Upper lobe of left lung (tissue), 6 donors: ENCODE data around the gene FKBP6. TPM values are rescaled to one million over a fixed set of nuclear protein-coding genes. Genes with fewer than 3 reads are reported as not detected.

Source experiments
- ATAC-seq, 2 donors: fragments of 200-7000 bp; cut with Tn5 transposase; one replicate each; pipeline ENCODE4 v1.9.1; 2022; ENCODE audit warnings: mild to moderate bottlenecking in 2 of 2, moderate library complexity in 2 of 2; ENCODE audit not compliant: low FRiP score in 2 of 2
- DNase-seq, 2 donors: peaks; one replicate each; pipeline ENCODE4 v3.0.0-alpha.2; 2019 to 2020
- H3K27ac ChIP-seq, 4 donors: fragments of 200-600 bp; sonication (generic); one replicate each; pipeline ENCODE4 v1.5.1; 2016 to 2019
- H3K27me3 ChIP-seq, 4 donors: fragments of 200-600 bp; sonication (generic); one replicate each; pipeline ENCODE4 v1.5.1; 2017 to 2019
- H3K36me3 ChIP-seq, 4 donors: fragments of 200-600 bp; sonication (generic); one replicate each; pipeline ENCODE4 v1.5.1; 2016 to 2019
- H3K4me1 ChIP-seq, 4 donors: fragments of 200-600 bp; sonication (generic); one replicate each; pipeline ENCODE4 v1.5.1; 2018 to 2019
- H3K4me3 ChIP-seq, 4 donors: fragments of 200-600 bp; sonication (generic); one replicate each; pipeline ENCODE4 v1.5.1; 2017 to 2019; ENCODE audit warnings: mild to moderate bottlenecking in 2 of 4, moderate library complexity in 1 of 4
- H3K9me3 ChIP-seq, 4 donors: fragments of 200-600 bp; sonication (generic); one replicate each; pipeline ENCODE4 v1.5.1; 2018 to 2019
- EP300 ChIP-seq, 4 donors: sonication (generic); formaldehyde crosslinking; IDR thresholded peaks; one replicate each; pipeline ENCODE4 v1.5.1; 2017; ENCODE audit warnings: antibody characterized with exemption in 4 of 4, control low read depth in 2 of 4
- POLR2A ChIP-seq, 4 donors: fragments of 450-650 bp; IDR thresholded peaks; one replicate each; pipeline ENCODE4 v1.5.1; 2016 to 2017; ENCODE audit warnings: antibody characterized with exemption in 4 of 4, mild to moderate bottlenecking in 2 of 4
- POLR2AphosphoS5 ChIP-seq, 2 donors: sonication (generic); formaldehyde crosslinking; IDR thresholded peaks; one replicate each; pipeline ENCODE4 v1.5.1; 2017; ENCODE audit warnings: antibody characterized with exemption in 2 of 2
- WGBS, 2 donors: methylation state at CpG; one replicate each; pipeline ENCODE4 v1.1.5; 2017 to 2018; 5-methylcytosine and 5-hydroxymethylcytosine counted together
- total RNA-seq, 6 donors: library from RNA; depleted of rRNA in 4 of 6; stranded (reverse); fragments of >200 nt in 4 of 6; gene quantifications; one replicate each; pipeline versions ENCODE4 v1.1.0 to v1.2.1, GENCODE V29; 2016 to 2021
- TF ChIP-seq, protein P1 (sequence below), 6 experiments: fragments of 450-650 bp in 4 of 6; fragments of 200-600 bp in 2 of 6; sonication (generic) in 2 of 6; IDR thresholded peaks; one replicate each; pipeline ENCODE4 v1.5.1; 2016 to 2019; ENCODE audit warnings: antibody characterized with exemption in 6 of 6
- donor health status: DM: no; HTN: no; CAD: no; lungs with moderate emphysema.
- donor health status: DM: no; HTN: yes; CAD: no; lungs with severe emphysema.

The FKBP6 gene
- total RNA-seq, 6 donors from 2014 or later: 0.30 TPM; not detected in 5

DNA sequence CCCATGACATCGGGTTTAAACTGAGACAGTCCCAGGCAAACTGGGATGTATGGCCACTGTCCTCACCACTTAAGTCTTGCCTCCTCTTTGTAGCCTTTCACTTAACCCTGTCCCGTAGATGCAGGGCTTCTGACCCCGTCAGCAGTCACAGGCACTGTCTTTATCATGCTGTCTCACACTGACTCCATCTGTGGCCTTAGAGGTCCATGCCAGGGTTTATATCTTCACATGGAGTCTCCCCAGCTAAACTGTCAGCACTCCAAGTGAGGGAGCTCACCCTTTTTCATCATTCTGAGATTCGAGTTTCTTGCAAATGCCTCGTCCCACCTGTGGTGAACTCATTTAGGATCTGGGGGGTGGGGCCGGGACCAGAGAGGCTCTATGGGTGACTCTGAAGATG lies 2.8 kb downstream of the FKBP6 start:
- no peak overlapping the region for H3K4me3 ChIP-seq
- H3K27me3 ChIP-seq: no peaks in the 10 kb centered on the region
- DNase-seq (no peak), ATAC-seq (no peak)
- H3K4me1 ChIP-seq: peaks cover 0 to 4% (median 0%) of the 10 kb centered on the region in 4 donors
- no peaks in the 10 kb centered on the region for H3K36me3 ChIP-seq
- peak overlapping the region in 1 of 4 donors; percentile 11 for H3K27ac ChIP-seq
- TF ChIP-seq POLR2AphosphoS5 (IDR thresholded peaks at IDR 0.05) (no peak), EP300 (IDR thresholded peaks at IDR 0.05) (no peak), POLR2A (IDR thresholded peaks at IDR 0.05) (no peak)
- TF ChIP-seq, protein P1, sequence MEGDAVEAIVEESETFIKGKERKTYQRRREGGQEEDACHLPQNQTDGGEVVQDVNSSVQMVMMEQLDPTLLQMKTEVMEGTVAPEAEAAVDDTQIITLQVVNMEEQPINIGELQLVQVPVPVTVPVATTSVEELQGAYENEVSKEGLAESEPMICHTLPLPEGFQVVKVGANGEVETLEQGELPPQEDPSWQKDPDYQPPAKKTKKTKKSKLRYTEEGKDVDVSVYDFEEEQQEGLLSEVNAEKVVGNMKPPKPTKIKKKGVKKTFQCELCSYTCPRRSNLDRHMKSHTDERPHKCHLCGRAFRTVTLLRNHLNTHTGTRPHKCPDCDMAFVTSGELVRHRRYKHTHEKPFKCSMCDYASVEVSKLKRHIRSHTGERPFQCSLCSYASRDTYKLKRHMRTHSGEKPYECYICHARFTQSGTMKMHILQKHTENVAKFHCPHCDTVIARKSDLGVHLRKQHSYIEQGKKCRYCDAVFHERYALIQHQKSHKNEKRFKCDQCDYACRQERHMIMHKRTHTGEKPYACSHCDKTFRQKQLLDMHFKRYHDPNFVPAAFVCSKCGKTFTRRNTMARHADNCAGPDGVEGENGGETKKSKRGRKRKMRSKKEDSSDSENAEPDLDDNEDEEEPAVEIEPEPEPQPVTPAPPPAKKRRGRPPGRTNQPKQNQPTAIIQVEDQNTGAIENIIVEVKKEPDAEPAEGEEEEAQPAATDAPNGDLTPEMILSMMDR (IDR thresholded peaks at IDR 0.05): no peak
- H3K9me3 ChIP-seq: no peaks in the 10 kb centered on the region
- WGBS, 2 donors: 75 to 82% methylated on average over 3 to 6 of the region's 6 CpGs

DNA sequence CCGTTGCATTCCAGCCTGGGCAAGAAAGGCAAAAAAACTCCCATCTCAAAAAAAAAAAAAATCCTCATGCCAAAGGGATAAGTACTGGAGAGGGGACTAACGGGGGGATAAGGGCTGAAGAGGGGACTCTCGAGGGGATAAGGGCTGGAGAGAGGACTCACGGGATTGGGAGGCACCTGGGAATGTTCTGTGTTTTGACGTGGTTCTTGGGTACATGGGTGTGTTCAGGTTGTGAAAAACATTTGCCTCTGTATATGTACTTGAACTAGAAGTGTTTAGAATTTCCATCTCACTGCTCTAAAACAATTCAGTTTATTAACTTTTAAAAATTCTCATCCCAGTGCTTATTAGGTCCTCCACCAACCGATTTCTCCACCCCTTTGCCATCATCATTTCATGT lies 4.5 kb downstream of the FKBP6 start:
- Histone ChIP-seq H3K27me3 (no peaks in the 10 kb centered on the region), H3K27ac (peak overlapping the region in 1 of 4 donors; percentile 65), H3K4me1 (peaks cover 0 to 4% (median 0%) of the 10 kb centered on the region in 4 donors), H3K9me3 (no peaks in the 10 kb centered on the region), H3K36me3 (no peaks in the 10 kb centered on the region), H3K4me3 (no peak overlapping the region)
- ATAC-seq: peak in 1 of 2 donors; percentile 49
- TF ChIP-seq POLR2A (IDR thresholded peaks at IDR 0.05) (no peak), EP300 (IDR thresholded peaks at IDR 0.05) (no peak)
- 66 to 73% methylated on average over 6 of the region's 6 CpGs for WGBS, 2 donors
- no peak for DNase-seq

GRCh38 chr7:73338321-73338720 lies 10.4 kb downstream of the FKBP6 start:
- Histone ChIP-seq H3K36me3 (no peaks in the 10 kb centered on the region), H3K27ac (no peak overlapping the region), H3K4me3 (no peak overlapping the region), H3K9me3 (no peaks in the 10 kb centered on the region), H3K4me1 (peaks cover 0 to 3% (median 0%) of the 10 kb centered on the region in 4 donors), H3K27me3 (no peaks in the 10 kb centered on the region)
- TF ChIP-seq, protein P1 (IDR thresholded peaks at IDR 0.05): no peak
- TF ChIP-seq POLR2A (IDR thresholded peaks at IDR 0.05): no peak
- no peak for TF ChIP-seq EP300 (IDR thresholded peaks at IDR 0.05)
- TF ChIP-seq POLR2AphosphoS5 (IDR thresholded peaks at IDR 0.05): no peak
- no peak for ATAC-seq
- 67 to 74% methylated on average over 10 of the region's 10 CpGs for WGBS, 2 donors
- no peak for DNase-seq

- Histone ChIP-seq H3K9me3 (no peaks in the 10 kb centered on the region), H3K36me3 (no peaks in the 10 kb centered on the region), H3K27ac (no peak overlapping the region), H3K4me3 (no peak overlapping the region), H3K4me1 (peaks cover 0 to 3% (median 0%) of the 10 kb centered on the region in 4 donors), H3K27me3 (no peaks in the 10 kb centered on the region)
- DNase-seq (no peak), ATAC-seq (no peak)
- TF ChIP-seq EP300 (IDR thresholded peaks at IDR 0.05) (no peak), POLR2AphosphoS5 (IDR thresholded peaks at IDR 0.05) (no peak)
- 77 to 83% methylated on average over 7 of the region's 7 CpGs for WGBS, 2 donors
Observed at GRCh38 chr7:73340514-73340913, 12.6 kb downstream of the FKBP6 start.

- H3K27ac ChIP-seq: no peak overlapping the region
- H3K4me1 ChIP-seq: peaks cover 0 to 3% (median 0%) of the 10 kb centered on the region in 4 donors
- H3K27me3 ChIP-seq: no peaks in the 10 kb centered on the region
- no peak overlapping the region for H3K4me3 ChIP-seq
- 48 to 70% methylated on average over 8 of the region's 8 CpGs for WGBS, 2 donors
- H3K36me3 ChIP-seq: no peaks in the 10 kb centered on the region
- no peak for TF ChIP-seq POLR2AphosphoS5 (IDR thresholded peaks at IDR 0.05)
- no peak for TF ChIP-seq POLR2A (IDR thresholded peaks at IDR 0.05)
- no peak for TF ChIP-seq EP300 (IDR thresholded peaks at IDR 0.05)
- TF ChIP-seq, protein P1 (IDR thresholded peaks at IDR 0.05): no peak
- no peak for DNase-seq
- H3K9me3 ChIP-seq: no peaks in the 10 kb centered on the region
- ATAC-seq: peak in 1 of 2 donors; percentile 56
Observed at GRCh38 chr7:73341877-73342276, 13.9 kb downstream of the FKBP6 start.

GRCh38 chr7:73342645-73343044 lies 14.7 kb downstream of the FKBP6 start:
- Histone ChIP-seq H3K4me3 (no peak overlapping the region), H3K4me1 (peaks cover 0 to 3% (median 0%) of the 10 kb centered on the region in 4 donors), H3K27me3 (no peaks in the 10 kb centered on the region), H3K36me3 (no peaks in the 10 kb centered on the region), H3K9me3 (no peaks in the 10 kb centered on the region), H3K27ac (no peak overlapping the region)
- ATAC-seq: peak; percentile 65 to 72
- TF ChIP-seq, protein P1 (IDR thresholded peaks at IDR 0.05): peak in 3 of 6 experiments; percentile 15 to 42 (median 35)
- no peak for TF ChIP-seq POLR2AphosphoS5 (IDR thresholded peaks at IDR 0.05)
- 48 to 55% methylated on average over 8 of the region's 8 CpGs for WGBS, 2 donors
- no peak for DNase-seq
